HG02943 (cell line): ENCODE measurements around the gene CHPF.

ENCODE experiments used
- ATAC-seq: cut with Tn5 transposase; IDR thresholded peaks from one replicate; pipeline ENCODE4 v1.9.1; 2021; ENCODE audit warnings: mild to moderate bottlenecking, low read depth, moderate library complexity; ENCODE audit not compliant: unreplicated experiment

CHPF gene

GRCh38 chr2:219552382-219553167 lies 9.0 kb upstream of the CHPF start:
- ATAC-seq: peak; percentile 91

GRCh38 chr2:219551441-219552381 lies 8.1 kb upstream of the CHPF start:
- ATAC-seq: peak; percentile 16

GRCh38 chr2:219549619-219550018 lies 6.0 kb upstream of the CHPF start:
- no peak for ATAC-seq

- ATAC-seq: no peak
Measured at GRCh38 chr2:219548990-219549389, 5.4 kb upstream of the CHPF start.

GRCh38 chr2:219547621-219548020 lies 4.0 kb upstream of the CHPF start:
- ATAC-seq: no peak

- ATAC-seq: no peak
Measured at GRCh38 chr2:219545943-219546352, 2.3 kb upstream of the CHPF start.

- no peak for ATAC-seq
Measured at GRCh38 chr2:219545295-219545942, 1.8 kb upstream of the CHPF start.

GRCh38 chr2:219544567-219544966 lies 958 bp upstream of the CHPF start:
- ATAC-seq: no peak

GRCh38 chr2:219542931-219543595 lies 546 bp downstream of the CHPF start:
- ATAC-seq: peak; percentile 40

GRCh38 chr2:219541611-219542180 lies 1.9 kb downstream of the CHPF start:
- ATAC-seq: peak; percentile 41

- no peak for ATAC-seq
Measured at GRCh38 chr2:219540784-219541504, 2.7 kb downstream of the CHPF start.

GRCh38 chr2:219539926-219540678 lies 3.5 kb downstream of the CHPF start:
- ATAC-seq: no peak

- ATAC-seq: no peak
Measured at GRCh38 chr2:219538956-219539788, 4.4 kb downstream of the CHPF start.

GRCh38 chr2:219538504-219538951 lies 5.1 kb downstream of the CHPF start:
- no peak for ATAC-seq

GRCh38 chr2:219537657-219538488 lies 5.7 kb downstream of the CHPF start:
- ATAC-seq: no peak

GRCh38 chr2:219536967-219537366 lies 6.6 kb downstream of the CHPF start:
- no peak for ATAC-seq

GRCh38 chr2:219536425-219536824 lies 7.2 kb downstream of the CHPF start:
- no peak for ATAC-seq
